CD4-positive, alpha-beta T cell (primary cell): ENCODE results near the gene EIF5A. TPM values are rescaled to one million over a fixed set of nuclear protein-coding genes. Genes with fewer than 3 reads are reported as not detected.

Source experiments
- ATAC-seq: fragments of 200-7000 bp; cut with Tn5 transposase; one replicate; pipeline ENCODE4 v1.10.0; 2022; ENCODE audit warnings: mild to moderate bottlenecking; ENCODE audit not compliant: poor library complexity
- CTCF ChIA-PET: fragments of 350-600 bp; sonication (Branson Sonifier 250); formaldehyde crosslinking; loops from one replicate; lab custom pipeline; 2021; ENCODE audit warnings: antibody characterized with exemption, inconsistent platforms; lab: Charles Lee
- POLR2A ChIA-PET: fragments of 350-600 bp; sonication (Branson Sonifier 250); formaldehyde crosslinking; loops from one replicate; lab custom pipeline; 2021; ENCODE audit warnings: antibody characterized with exemption, inconsistent platforms; lab: Charles Lee
- DNase-seq, 14 experiments: peaks; one replicate each; pipeline ENCODE4 v3.0.0-alpha.2; 2013 to 2020; ENCODE audit warnings: mixed read lengths in 2 of 14
- H3K27ac ChIP-seq, 2 donors: one replicate each; pipeline versions ENCODE4 v1.5.1 to v1.7.0; 2013; ENCODE audit warnings: low read length in 2 of 2, low read depth in 1 of 2, mild to moderate bottlenecking in 1 of 2
- H3K27me3 ChIP-seq, 2 experiments: 1 replicate in 1 of 2; 2 replicates in 1 of 2; pipeline versions ENCODE4 v1.6.1 to v1.7.0; 2013; ENCODE audit warnings: low read length in 2 of 2, control low read depth in 1 of 2, mild to moderate bottlenecking in 1 of 2, moderate library complexity in 1 of 2; ENCODE audit not compliant: insufficient read depth in 2 of 2, control insufficient read depth in 1 of 2
- H3K36me3 ChIP-seq: one replicate; pipeline ENCODE4 v1.6.1; 2013; ENCODE audit warnings: low read length, control low read depth; ENCODE audit not compliant: insufficient read depth
- H3K4me1 ChIP-seq: one replicate; pipeline ENCODE4 v1.6.1; 2013; ENCODE audit warnings: low read length, control low read depth; ENCODE audit not compliant: insufficient read depth
- H3K4me3 ChIP-seq: one replicate; pipeline ENCODE4 v1.5.1; 2013; ENCODE audit warnings: mild to moderate bottlenecking, low read length, moderate library complexity
- H3K9me3 ChIP-seq, 2 experiments: 1 replicate in 1 of 2; 2 replicates in 1 of 2; pipeline versions ENCODE4 v1.6.1 to v1.7.0; 2013; ENCODE audit warnings: low read length in 2 of 2, mild to moderate bottlenecking in 2 of 2, control low read depth in 1 of 2, moderate library complexity in 1 of 2; ENCODE audit not compliant: control insufficient read depth in 1 of 2, insufficient read depth in 1 of 2
- H3K27ac Mint-ChIP-seq: one replicate; pipeline ENCODE4 v1.8.0; 2020; ENCODE audit warnings: mixed read lengths
- H3K27me3 Mint-ChIP-seq: one replicate; pipeline ENCODE4 v1.8.0; 2021; ENCODE audit warnings: mixed read lengths
- H3K36me3 Mint-ChIP-seq: one replicate; pipeline ENCODE4 v1.8.0; 2021; ENCODE audit warnings: low read depth, mixed read lengths
- H3K4me1 Mint-ChIP-seq: one replicate; pipeline ENCODE4 v1.8.0; 2021; ENCODE audit warnings: low read depth, mixed read lengths
- H3K4me3 Mint-ChIP-seq: one replicate; pipeline ENCODE4 v1.8.0; 2020; ENCODE audit warnings: mild to moderate bottlenecking, mixed read lengths
- H3K9me3 Mint-ChIP-seq: one replicate; pipeline ENCODE4 v1.8.0; 2020; ENCODE audit warnings: mixed read lengths
- CTCF ChIP-seq: fragments of 200-600 bp; IDR thresholded peaks from one replicate; pipeline ENCODE4 v1.8.0; 2022; ENCODE audit warnings: antibody characterized with exemption, mild to moderate bottlenecking
- intact Hi-C, 2 experiments: fragments of 100-400 bp; cut with DNase I in 1 of 2; cut with micrococcal nuclease in 1 of 2; formaldehyde crosslinking; loops; one replicate each; pipeline versions ENCODE4 v1.15.1 to v1.9.0; 2023 to 2025; cut with DNase I, micrococcal nuclease
- total RNA-seq, 174 experiments: library from RNA in 2 of 174; stranded (reverse) in 2 of 174; gene quantifications; one replicate each; pipeline ENCODE4 v1.2.3 and lab custom pipeline; 2021 to 2026

Gene EIF5A
- total RNA-seq, 2 experiments from 2014 or later = 471 to 480 TPM

GRCh38 chr17:7329374-7329996 lies 22.1 kb downstream of the EIF5A start:
- peaks cover 58% of the 10 kb centered on the region for H3K4me1 ChIP-seq
- no peaks in the 10 kb centered on the region for H3K27me3 ChIP-seq
- peak overlapping the region; percentile 80 to 92 for H3K27ac ChIP-seq
- peak overlapping the region; percentile 64 for H3K4me3 ChIP-seq
- H3K9me3 Mint-ChIP-seq = no peaks in the 10 kb centered on the region
- H3K36me3 ChIP-seq = peaks cover 16% of the 10 kb centered on the region
- ChIA-PET CTCF (interaction anchor here (0.7 to 1.6 kb wide), 10 partner anchors 21 to 231 kb away, joined by 3 to 8 read pairs (median 4); partner anchors contain the start of genes SENP3 and SLC2A4), POLR2A (interaction anchor here (0.7 to 4.1 kb wide), 30 partner anchors 9 to 966 kb away, joined by 3 to 46 read pairs (median 5); partner anchors contain the start of genes ACADVL, DLG4, DVL2 and FXR2)
- H3K36me3 Mint-ChIP-seq = peaks cover 21% of the 10 kb centered on the region
- H3K9me3 ChIP-seq = no peaks in the 10 kb centered on the region
- peaks cover 47% of the 10 kb centered on the region for H3K4me1 Mint-ChIP-seq
- ATAC-seq = peak; percentile 73
- H3K4me3 Mint-ChIP-seq = peak overlapping the region; percentile 90
- no peaks in the 10 kb centered on the region for H3K27me3 Mint-ChIP-seq
- intact Hi-C loops = loop anchor here (2.0 to 10.0 kb wide), 3 partner anchors 15 to 525 kb away; partner anchors contain the start of genes CYB5D1 (in 1 of the 2), GPS2 (in 1 of the 2), NAA38 (in 1 of the 2) and TMEM88 (in 1 of the 2)
- peak overlapping the region; percentile 88 for H3K27ac Mint-ChIP-seq
- no peak for TF ChIP-seq CTCF
- DNase-seq = peak; percentile 90 to 99 (median 94)

GRCh38 chr17:7329997-7330637 lies 22.7 kb downstream of the EIF5A start:
- Histone ChIP-seq H3K36me3 (peaks cover 14% of the 10 kb centered on the region), H3K4me1 (peaks cover 60% of the 10 kb centered on the region), H3K9me3 (no peaks in the 10 kb centered on the region), H3K4me3 (peak overlapping the region; percentile 64), H3K27me3 (no peaks in the 10 kb centered on the region), H3K27ac (peak overlapping the region; percentile 80 to 92)
- H3K4me3 Mint-ChIP-seq = peak overlapping the region; percentile 90
- no peaks in the 10 kb centered on the region for H3K9me3 Mint-ChIP-seq
- peaks cover 47% of the 10 kb centered on the region for H3K4me1 Mint-ChIP-seq
- peaks cover 20% of the 10 kb centered on the region for H3K36me3 Mint-ChIP-seq
- TF ChIP-seq CTCF = no peak
- CTCF ChIA-PET = interaction anchor here (0.7 to 1.6 kb wide), 9 partner anchors 20 to 284 kb away, joined by 3 to 8 read pairs (median 4); partner anchors contain the start of gene SLC2A4
- intact Hi-C loops = loop anchor here (2.0 to 10.0 kb wide), 3 partner anchors 15 to 525 kb away; partner anchors contain the start of genes CYB5D1 (in 1 of the 2), GPS2 (in 1 of the 2), NAA38 (in 1 of the 2) and TMEM88 (in 1 of the 2)
- DNase-seq = peak; percentile 53 to 90 (median 69)
- peak overlapping the region; percentile 88 for H3K27ac Mint-ChIP-seq
- ATAC-seq = peak; percentile 72
- POLR2A ChIA-PET = interaction anchor here (0.7 to 4.1 kb wide), 30 partner anchors 9 to 965 kb away, joined by 3 to 46 read pairs (median 5); partner anchors contain the start of genes ACADVL, DLG4, DVL2 and FXR2
- H3K27me3 Mint-ChIP-seq = no peaks in the 10 kb centered on the region

- no peak for ATAC-seq
Observed at GRCh38 chr17:7330638-7331015, 23.2 kb downstream of the EIF5A start.

More at GRCh38 chr17:7330638-7331015, 23.2 kb downstream of the EIF5A start:
- H3K4me1 Mint-ChIP-seq = peaks cover 52% of the 10 kb centered on the region
- peak overlapping the region; percentile 88 for H3K27ac Mint-ChIP-seq
- H3K36me3 Mint-ChIP-seq = peaks cover 19% of the 10 kb centered on the region
- no peaks in the 10 kb centered on the region for H3K27me3 Mint-ChIP-seq
- peak overlapping the region; percentile 80 to 92 for H3K27ac ChIP-seq
- intact Hi-C loops = no loop called here
- no peak for TF ChIP-seq CTCF
- no peaks in the 10 kb centered on the region for H3K9me3 ChIP-seq
- peak overlapping the region; percentile 68 for H3K4me3 Mint-ChIP-seq
- no peaks in the 10 kb centered on the region for H3K9me3 Mint-ChIP-seq
- peaks cover 9% of the 10 kb centered on the region for H3K36me3 ChIP-seq
- H3K4me1 ChIP-seq = peaks cover 66% of the 10 kb centered on the region
- no peak for DNase-seq
- H3K4me3 ChIP-seq = peak overlapping the region; percentile 64
- POLR2A ChIA-PET = interaction anchor here (0.9 to 4.1 kb wide), 12 partner anchors 14 to 356 kb away, joined by 3 to 46 read pairs (median 14); partner anchors contain the start of genes GPS2, POLR2A, SLC2A4 and TMEM102
- CTCF ChIA-PET = interaction anchor here (0.8 to 1.6 kb wide), 3 partner anchors 21 to 284 kb away, joined by 3 to 8 read pairs (median 3); no protein-coding TSS in a partner anchor
- H3K27me3 ChIP-seq = no peaks in the 10 kb centered on the region
